ENCODE data around the gene HPD. TPM values are rescaled to one million over a fixed set of nuclear protein-coding genes. Genes with fewer than 3 reads are reported as not detected.

HPD gene
- total and polyA plus RNA-seq, 5 donors from 2014 or later = not detected

GRCh38 chr12:121802485-121802842 lies 56.2 kb downstream of the HPD start:
- Mint-ChIP-seq H3K27me3 (peaks cover 21% of the 10 kb centered on the region), H3K9me3 (no peaks in the 10 kb centered on the region), H3K27ac (peak overlapping the region; percentile 99 to 100 (median 99)), H3K4me3 (peak overlapping the region; percentile 95 to 100 (median 97)), H3K36me3 (peaks cover 25% of the 10 kb centered on the region), H3K4me1 (peaks cover 0 to 43% (median 28%) of the 10 kb centered on the region in 4 donors)
- no peaks in the 10 kb centered on the region for H3K9me3 ChIP-seq (ENCODE audit: control insufficient read depth in 2 of 2, low read length in 2 of 2)
- peak overlapping the region; percentile 94 for H3K27ac ChIP-seq (ENCODE audit: insufficient read depth, low read length, poor library complexity, severe bottlenecking)
- no peak for ATAC-seq (ENCODE audit: low read depth in 2 of 2)
- peak overlapping the region; percentile 93 for H3K4me3 ChIP-seq (ENCODE audit: low read depth, low read length)
- peaks cover 16% of the 10 kb centered on the region for H3K36me3 ChIP-seq (ENCODE audit: control insufficient read depth, insufficient read depth, low read length)
- H3K4me1 ChIP-seq (ENCODE audit: control insufficient read depth, insufficient read depth, low read length, poor library complexity, severe bottlenecking) = peaks cover 55% of the 10 kb centered on the region
- DNase-seq = no peak
- H3K27me3 ChIP-seq (ENCODE audit: control insufficient read depth, insufficient read depth, low read length) = no peaks in the 10 kb centered on the region

- Mint-ChIP-seq H3K4me3 (peak overlapping the region; percentile 95 to 100 (median 97)), H3K36me3 (peaks cover 25% of the 10 kb centered on the region), H3K27me3 (peaks cover 21% of the 10 kb centered on the region), H3K9me3 (no peaks in the 10 kb centered on the region), H3K27ac (peak overlapping the region; percentile 99 to 100 (median 99)), H3K4me1 (peaks cover 0 to 46% (median 28%) of the 10 kb centered on the region in 4 donors)
- DNase-seq (peak; percentile 40 to 96 (median 86)), ATAC-seq (ENCODE audit: low read depth in 2 of 2) (peak; percentile 43 to 52)
- Histone ChIP-seq H3K4me3 (ENCODE audit: low read depth, low read length) (peak overlapping the region; percentile 93), H3K27ac (ENCODE audit: insufficient read depth, low read length, poor library complexity, severe bottlenecking) (peak overlapping the region; percentile 94), H3K9me3 (ENCODE audit: control insufficient read depth in 2 of 2, low read length in 2 of 2) (no peaks in the 10 kb centered on the region), H3K4me1 (ENCODE audit: control insufficient read depth, insufficient read depth, low read length, poor library complexity, severe bottlenecking) (peaks cover 55% of the 10 kb centered on the region), H3K36me3 (ENCODE audit: control insufficient read depth, insufficient read depth, low read length) (peaks cover 16% of the 10 kb centered on the region), H3K27me3 (ENCODE audit: control insufficient read depth, insufficient read depth, low read length) (no peaks in the 10 kb centered on the region)
Measured at GRCh38 chr12:121801595-121802484, 56.8 kb downstream of the HPD start.

GRCh38 chr12:121800694-121801594 lies 57.7 kb downstream of the HPD start:
- Histone ChIP-seq H3K36me3 (ENCODE audit: control insufficient read depth, insufficient read depth, low read length) (peaks cover 18% of the 10 kb centered on the region), H3K27ac (ENCODE audit: insufficient read depth, low read length, poor library complexity, severe bottlenecking) (peak overlapping the region; percentile 94), H3K27me3 (ENCODE audit: control insufficient read depth, insufficient read depth, low read length) (no peaks in the 10 kb centered on the region), H3K4me3 (ENCODE audit: low read depth, low read length) (peak overlapping the region; percentile 93), H3K4me1 (ENCODE audit: control insufficient read depth, insufficient read depth, low read length, poor library complexity, severe bottlenecking) (peaks cover 52% of the 10 kb centered on the region), H3K9me3 (ENCODE audit: control insufficient read depth in 2 of 2, low read length in 2 of 2) (no peaks in the 10 kb centered on the region)
- peaks cover 21% of the 10 kb centered on the region for H3K36me3 Mint-ChIP-seq
- H3K4me1 Mint-ChIP-seq = peaks cover 0 to 46% (median 28%) of the 10 kb centered on the region in 4 donors
- peak in 1 of 2 donors; percentile 4 for ATAC-seq (ENCODE audit: low read depth in 2 of 2)
- peak; percentile 66 to 77 (median 72) for DNase-seq
- H3K9me3 Mint-ChIP-seq = no peaks in the 10 kb centered on the region
- peak overlapping the region; percentile 99 to 100 (median 99) for H3K27ac Mint-ChIP-seq
- H3K27me3 Mint-ChIP-seq = peaks cover 21% of the 10 kb centered on the region
- peak overlapping the region; percentile 95 to 100 (median 97) for H3K4me3 Mint-ChIP-seq

GRCh38 chr12:121799842-121800693 lies 58.6 kb downstream of the HPD start:
- Mint-ChIP-seq H3K27me3 (peaks cover 23% of the 10 kb centered on the region), H3K36me3 (peaks cover 21% of the 10 kb centered on the region), H3K4me3 (peak overlapping the region; percentile 74 to 93 (median 92)), H3K9me3 (no peaks in the 10 kb centered on the region), H3K27ac (peak overlapping the region; percentile 91 to 99 (median 93)), H3K4me1 (peaks cover 0 to 50% (median 32%) of the 10 kb centered on the region in 4 donors)
- peak overlapping the region; percentile 55 for H3K4me3 ChIP-seq (ENCODE audit: low read depth, low read length)
- peak; percentile 67 to 85 (median 68) for DNase-seq
- H3K27me3 ChIP-seq (ENCODE audit: control insufficient read depth, insufficient read depth, low read length) = no peaks in the 10 kb centered on the region
- peaks cover 25% of the 10 kb centered on the region for H3K36me3 ChIP-seq (ENCODE audit: control insufficient read depth, insufficient read depth, low read length)
- H3K27ac ChIP-seq (ENCODE audit: insufficient read depth, low read length, poor library complexity, severe bottlenecking) = peak overlapping the region; percentile 94
- H3K4me1 ChIP-seq (ENCODE audit: control insufficient read depth, insufficient read depth, low read length, poor library complexity, severe bottlenecking) = peaks cover 52% of the 10 kb centered on the region
- H3K9me3 ChIP-seq (ENCODE audit: control insufficient read depth in 2 of 2, low read length in 2 of 2) = no peaks in the 10 kb centered on the region
- ATAC-seq (ENCODE audit: low read depth in 2 of 2) = peak in 1 of 2 donors; percentile 3

GRCh38 chr12:121799156-121799841 lies 59.4 kb downstream of the HPD start:
- Mint-ChIP-seq H3K4me1 (peaks cover 0 to 58% (median 39%) of the 10 kb centered on the region in 4 donors), H3K9me3 (no peaks in the 10 kb centered on the region), H3K27me3 (peaks cover 30% of the 10 kb centered on the region), H3K27ac (peak overlapping the region; percentile 91 to 99 (median 93)), H3K36me3 (peaks cover 23% of the 10 kb centered on the region), H3K4me3 (peak overlapping the region; percentile 90 to 98 (median 93))
- no peaks in the 10 kb centered on the region for H3K27me3 ChIP-seq (ENCODE audit: control insufficient read depth, insufficient read depth, low read length)
- peak overlapping the region; percentile 65 for H3K4me3 ChIP-seq (ENCODE audit: low read depth, low read length)
- peaks cover 57% of the 10 kb centered on the region for H3K4me1 ChIP-seq (ENCODE audit: control insufficient read depth, insufficient read depth, low read length, poor library complexity, severe bottlenecking)
- peak; percentile 49 to 84 (median 68) for DNase-seq
- peaks cover 25% of the 10 kb centered on the region for H3K36me3 ChIP-seq (ENCODE audit: control insufficient read depth, insufficient read depth, low read length)
- H3K27ac ChIP-seq (ENCODE audit: insufficient read depth, low read length, poor library complexity, severe bottlenecking) = peak overlapping the region; percentile 94
- no peak for ATAC-seq (ENCODE audit: low read depth in 2 of 2)
- no peaks in the 10 kb centered on the region for H3K9me3 ChIP-seq (ENCODE audit: control insufficient read depth in 2 of 2, low read length in 2 of 2)

GRCh38 chr12:121798787-121799155 lies 59.9 kb downstream of the HPD start:
- no peak for ATAC-seq (ENCODE audit: low read depth in 2 of 2)
- Histone ChIP-seq H3K9me3 (ENCODE audit: control insufficient read depth in 2 of 2, low read length in 2 of 2) (no peaks in the 10 kb centered on the region), H3K27ac (ENCODE audit: insufficient read depth, low read length, poor library complexity, severe bottlenecking) (peak overlapping the region; percentile 94), H3K36me3 (ENCODE audit: control insufficient read depth, insufficient read depth, low read length) (peaks cover 25% of the 10 kb centered on the region), H3K27me3 (ENCODE audit: control insufficient read depth, insufficient read depth, low read length) (no peaks in the 10 kb centered on the region), H3K4me3 (ENCODE audit: low read depth, low read length) (peak overlapping the region; percentile 65), H3K4me1 (ENCODE audit: control insufficient read depth, insufficient read depth, low read length, poor library complexity, severe bottlenecking) (peaks cover 61% of the 10 kb centered on the region)
- no peak for DNase-seq
- H3K27ac Mint-ChIP-seq = peak overlapping the region; percentile 91 to 97 (median 93)
- H3K9me3 Mint-ChIP-seq = no peaks in the 10 kb centered on the region
- peaks cover 0 to 60% (median 40%) of the 10 kb centered on the region in 4 donors for H3K4me1 Mint-ChIP-seq
- peak overlapping the region; percentile 90 to 98 (median 93) for H3K4me3 Mint-ChIP-seq
- H3K36me3 Mint-ChIP-seq = peaks cover 23% of the 10 kb centered on the region
- H3K27me3 Mint-ChIP-seq = peaks cover 30% of the 10 kb centered on the region
